ENCODE results near the gene MACROD2.

DNA sequence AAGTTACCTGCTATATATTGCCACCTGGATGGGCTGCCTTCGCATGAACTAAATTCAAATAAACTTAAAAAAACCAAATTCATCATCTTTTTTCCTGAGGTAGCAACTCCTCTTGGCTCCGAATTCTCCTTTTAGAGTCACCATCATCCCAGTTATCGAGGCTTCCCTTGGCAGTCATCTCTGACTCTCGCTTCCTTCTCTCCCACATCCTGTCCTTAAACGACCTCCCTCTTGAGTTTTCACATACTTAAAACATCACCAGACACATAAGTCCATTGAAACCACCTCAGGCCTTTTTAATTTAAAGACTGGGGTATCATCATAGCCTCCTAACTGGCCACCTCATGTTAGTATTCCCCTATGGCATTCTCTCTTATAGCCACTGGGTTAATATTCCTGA is 638.2 kb downstream of the MACROD2 start:
- TF ChIP-seq, protein P1, sequence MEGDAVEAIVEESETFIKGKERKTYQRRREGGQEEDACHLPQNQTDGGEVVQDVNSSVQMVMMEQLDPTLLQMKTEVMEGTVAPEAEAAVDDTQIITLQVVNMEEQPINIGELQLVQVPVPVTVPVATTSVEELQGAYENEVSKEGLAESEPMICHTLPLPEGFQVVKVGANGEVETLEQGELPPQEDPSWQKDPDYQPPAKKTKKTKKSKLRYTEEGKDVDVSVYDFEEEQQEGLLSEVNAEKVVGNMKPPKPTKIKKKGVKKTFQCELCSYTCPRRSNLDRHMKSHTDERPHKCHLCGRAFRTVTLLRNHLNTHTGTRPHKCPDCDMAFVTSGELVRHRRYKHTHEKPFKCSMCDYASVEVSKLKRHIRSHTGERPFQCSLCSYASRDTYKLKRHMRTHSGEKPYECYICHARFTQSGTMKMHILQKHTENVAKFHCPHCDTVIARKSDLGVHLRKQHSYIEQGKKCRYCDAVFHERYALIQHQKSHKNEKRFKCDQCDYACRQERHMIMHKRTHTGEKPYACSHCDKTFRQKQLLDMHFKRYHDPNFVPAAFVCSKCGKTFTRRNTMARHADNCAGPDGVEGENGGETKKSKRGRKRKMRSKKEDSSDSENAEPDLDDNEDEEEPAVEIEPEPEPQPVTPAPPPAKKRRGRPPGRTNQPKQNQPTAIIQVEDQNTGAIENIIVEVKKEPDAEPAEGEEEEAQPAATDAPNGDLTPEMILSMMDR (IDR thresholded peaks at IDR 0.05) = no peak
- TF ChIP-seq POLR2A (IDR thresholded peaks at IDR 0.05) = no peak
